HG03457 (cell line): ENCODE measurements around the gene MAPKAP1.

Experiments used
- ATAC-seq: cut with Tn5 transposase; IDR thresholded peaks from one replicate; pipeline ENCODE4 v1.9.1; 2021; ENCODE audit warnings: moderate number of reproducible peaks; ENCODE audit not compliant: unreplicated experiment

MAPKAP1 gene

DNA sequence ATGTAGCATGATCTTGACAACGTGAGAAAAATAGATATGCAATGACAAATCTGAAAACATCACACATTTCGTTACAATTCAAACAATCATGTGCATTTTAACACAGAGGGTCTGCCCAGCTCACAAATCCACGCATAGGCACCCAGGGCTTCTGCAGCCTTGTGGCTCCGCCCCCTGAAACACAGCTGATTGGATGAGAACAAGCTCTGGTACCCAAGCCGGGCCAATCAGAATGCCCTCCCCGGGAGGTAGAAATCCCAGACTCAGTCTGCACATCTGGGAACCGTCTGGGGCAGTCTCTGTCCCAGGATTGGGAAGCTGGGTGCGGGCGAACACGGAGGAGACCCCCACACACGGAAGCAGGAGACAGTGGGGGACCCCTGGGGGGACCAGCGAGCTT lies 307.8 kb downstream of the MAPKAP1 start:
- ATAC-seq: no peak

DNA sequence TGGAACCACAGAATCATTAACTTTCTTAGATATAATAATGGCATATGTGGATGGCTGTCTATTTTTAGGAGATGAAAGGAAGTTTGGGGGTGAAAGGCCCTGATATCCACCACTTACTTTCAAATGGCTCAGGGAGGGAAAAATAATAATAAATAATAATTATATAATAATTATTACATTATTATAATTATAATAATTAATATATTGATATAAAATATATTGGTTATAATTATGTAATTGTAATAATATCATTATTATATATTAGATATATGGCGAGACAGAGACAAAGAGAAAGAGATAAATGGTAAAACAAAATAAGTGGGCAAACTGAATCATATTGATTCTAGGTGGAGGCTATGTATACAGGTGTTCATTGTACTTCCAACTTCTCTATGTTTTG lies 308.8 kb downstream of the MAPKAP1 start:
- no peak for ATAC-seq

DNA sequence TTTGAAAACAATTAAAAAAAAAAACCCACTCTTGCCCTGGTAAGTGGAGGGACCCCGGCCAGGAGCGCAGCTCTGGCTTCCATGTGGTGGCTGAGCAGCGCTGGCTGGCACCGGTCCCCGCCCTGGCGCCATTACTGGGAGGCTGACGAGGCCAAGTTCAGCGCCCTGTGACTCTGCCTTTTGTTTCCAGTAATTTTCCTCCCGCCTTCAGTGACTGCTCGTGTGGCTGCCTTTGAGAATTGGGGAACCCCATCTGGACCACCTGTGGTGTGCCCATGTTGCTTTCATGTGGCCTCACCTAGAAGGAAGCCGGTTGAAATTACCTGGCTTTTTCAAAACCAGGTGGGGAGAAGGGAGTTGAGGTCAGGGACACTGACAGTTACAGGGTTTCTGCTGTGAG lies 309.3 kb downstream of the MAPKAP1 start:
- ATAC-seq: no peak

- no peak for ATAC-seq
Measured at GRCh38 chr9:125396799-125397198, 310.2 kb downstream of the MAPKAP1 start.

GRCh38 chr9:125393426-125393825 lies 313.6 kb downstream of the MAPKAP1 start:
- ATAC-seq: no peak

- no peak for ATAC-seq
Measured at GRCh38 chr9:125391704-125392103, 315.3 kb downstream of the MAPKAP1 start.

GRCh38 chr9:125388978-125389377 lies 318.0 kb downstream of the MAPKAP1 start:
- ATAC-seq: no peak

DNA sequence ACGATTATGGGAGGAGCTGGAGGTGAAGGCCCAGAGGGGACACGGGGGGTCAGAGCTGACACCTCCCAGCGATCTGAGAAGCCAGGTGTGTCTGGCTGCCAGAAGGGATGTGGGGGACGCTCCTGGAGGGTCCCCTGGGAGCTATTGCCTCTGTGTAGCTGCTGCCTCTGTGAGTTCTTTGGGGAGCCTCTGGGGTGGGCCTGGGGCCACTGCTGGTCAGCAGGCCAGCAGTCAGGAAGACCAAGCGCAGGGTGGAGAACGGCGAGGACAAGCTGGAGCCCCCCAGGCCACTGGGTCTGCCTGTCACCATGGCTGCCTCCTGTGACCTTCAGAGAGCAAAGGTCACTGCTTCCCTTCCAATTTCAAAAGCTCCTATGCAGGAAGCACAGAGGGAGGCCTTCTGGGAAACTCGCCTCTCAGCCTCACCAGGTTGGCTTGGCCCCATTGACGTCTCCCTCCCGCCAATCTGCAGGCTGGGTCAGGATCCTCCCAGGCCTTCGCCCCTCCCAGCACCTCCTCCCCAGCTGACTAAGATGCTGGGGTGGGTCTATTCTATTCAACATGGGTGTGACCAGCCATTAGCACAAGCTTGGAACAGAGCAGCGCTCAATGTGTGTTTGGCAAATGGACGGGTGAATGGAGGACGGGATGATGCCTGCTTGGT lies 319.0 kb downstream of the MAPKAP1 start:
- ATAC-seq: no peak
